HepG2 (cell line): Measurements from ENCODE around the gene GRIK4. TPM values are rescaled to one million over a fixed set of nuclear protein-coding genes. Genes with fewer than 3 reads are reported as not detected.

Experiments used
- CBX5 ChIP-seq: sonication (generic); formaldehyde crosslinking; IDR thresholded peaks from 2 replicates; pipeline ENCODE4 v1.4.0; 2020; ENCODE audit warnings: missing genetic modification reagents, borderline replicate concordance
- GABPB1 ChIP-seq: IDR thresholded peaks from 2 replicates; pipeline ENCODE4 v1.6.1; 2016; ENCODE audit warnings: mild to moderate bottlenecking, missing genetic modification reagents, moderate library complexity, missing compliant biosample characterization
- GLI4 ChIP-seq: sonication (generic); formaldehyde crosslinking; IDR thresholded peaks from 2 replicates; pipeline ENCODE4 v1.5.1; 2020; ENCODE audit warnings: missing genetic modification reagents, mild to moderate bottlenecking, moderate library complexity, borderline replicate concordance
- KAT7 ChIP-seq: IDR thresholded peaks from 2 replicates; pipeline ENCODE4 v1.6.1; 2018; ENCODE audit warnings: borderline replicate concordance, missing compliant biosample characterization
- NFRKB ChIP-seq: fragments of 450-650 bp; IDR thresholded peaks from 2 replicates; pipeline ENCODE4 v1.6.1; 2017
- NR1H2 ChIP-seq: sonication (generic); formaldehyde crosslinking; IDR thresholded peaks from 2 replicates; pipeline ENCODE4 v1.8.1; 2022; ENCODE audit warnings: low read depth, missing genetic modification reagents, borderline replicate concordance
- SRY ChIP-seq: sonication (generic); formaldehyde crosslinking; IDR thresholded peaks from 2 replicates; pipeline ENCODE4 v1.8.0; 2022; ENCODE audit warnings: mild to moderate bottlenecking, missing genetic modification reagents
- XRCC5 ChIP-seq: fragments of 200-400 bp; formaldehyde crosslinking; optimal IDR thresholded peaks from 2 replicates; pipeline ENCODE3; 2017; ENCODE audit warnings: mild to moderate bottlenecking, low read length
- ZFP36L2 ChIP-seq: sonication (generic); formaldehyde crosslinking; IDR thresholded peaks from 2 replicates; pipeline ENCODE4 v1.4.0; 2020; ENCODE audit warnings: missing genetic modification reagents
- ZNF12 ChIP-seq: sonication (generic); formaldehyde crosslinking; IDR thresholded peaks from 2 replicates; pipeline ENCODE4 v1.5.0; 2020; ENCODE audit warnings: missing genetic modification reagents
- ZNF207 ChIP-seq: fragments of 450-650 bp; IDR thresholded peaks from 2 replicates; pipeline ENCODE4 v1.6.1; 2016; ENCODE audit warnings: antibody characterized with exemption, borderline replicate concordance
- ZNF34 ChIP-seq: sonication (generic); formaldehyde crosslinking; IDR thresholded peaks from 2 replicates; pipeline ENCODE4 v1.4.0; 2020; ENCODE audit warnings: mild to moderate bottlenecking, missing genetic modification reagents, borderline replicate concordance
- ZNF432 ChIP-seq: sonication (generic); formaldehyde crosslinking; IDR thresholded peaks from 2 replicates; pipeline ENCODE4 v1.5.0; 2020; ENCODE audit warnings: missing genetic modification reagents, mild to moderate bottlenecking, borderline replicate concordance
- ZNF468 ChIP-seq: sonication (generic); formaldehyde crosslinking; IDR thresholded peaks from 2 replicates; pipeline ENCODE4 v1.8.0; 2022; ENCODE audit warnings: mild to moderate bottlenecking, moderate library complexity, missing genetic modification reagents
- ZNF609 ChIP-seq: sonication (generic); formaldehyde crosslinking; IDR thresholded peaks from 2 replicates; pipeline ENCODE4 v1.4.0; 2020; ENCODE audit warnings: mild to moderate bottlenecking, missing genetic modification reagents, borderline replicate concordance
- ZNF644 ChIP-seq: IDR thresholded peaks from 2 replicates; pipeline ENCODE4 v1.6.1; 2016; ENCODE audit warnings: low read depth
- ZNF691 ChIP-seq: sonication (generic); formaldehyde crosslinking; IDR thresholded peaks from 2 replicates; pipeline ENCODE4 v1.4.0; 2020; ENCODE audit warnings: missing genetic modification reagents, low read depth, mild to moderate bottlenecking, borderline replicate concordance
- ZNF781 ChIP-seq: sonication (generic); formaldehyde crosslinking; IDR thresholded peaks from 2 replicates; pipeline ENCODE4 v1.5.1; 2020; ENCODE audit warnings: borderline replicate concordance, mild to moderate bottlenecking, missing genetic modification reagents; ENCODE audit errors: not compliant biosample characterization
- polyA plus RNA-seq, 8 experiments: library from polyadenylated mRNA; depleted of rRNA in 3 of 8; stranded (reverse) in 7 of 8; unstranded in 1 of 8; fragments of >200 nt; fragmentation: Illumina TruSeq in 4 of 8; extraction: Trizol in 4 of 8; gene quantifications; 2 replicates each; pipeline versions ENCODE4 v1.2.1 to v1.2.3, GENCODE V29; 2011 to 2016; ENCODE audit warnings: low read depth in 4 of 8, missing spikeins in 1 of 8, mixed read lengths in 1 of 8; ENCODE audit not compliant: insufficient read depth in 1 of 8
- total RNA-seq, 5 experiments: library from RNA; depleted of rRNA; stranded (reverse); fragments of >200 nt; fragmentation: Illumina TruSeq; extraction: Trizol; gene quantifications; 2 replicates each; pipeline ENCODE4 v1.2.3, GENCODE V29; 2016; ENCODE audit warnings: low read depth in 1 of 5
- TF ChIP-seq, protein P1 (sequence below): sonication (generic); formaldehyde crosslinking; IDR thresholded peaks from 2 replicates; pipeline ENCODE4 v1.5.0; 2020; ENCODE audit warnings: mild to moderate bottlenecking, missing genetic modification reagents
- TF ChIP-seq, protein P2 (sequence below): sonication (generic); formaldehyde crosslinking; IDR thresholded peaks from 2 replicates; pipeline ENCODE4 v1.5.0; 2020; ENCODE audit warnings: missing genetic modification reagents

The GRIK4 gene
- total and polyA plus RNA-seq, 2 of the 13 experiments (the other 11 are each of a cell fraction or from before 2014, with no cell fraction given) = 0.04 to 0.07 TPM

GRCh38 chr11:120547811-120548681 lies 36.5 kb downstream of the GRIK4 start (continued):
- TF ChIP-seq CBX5 (CRISPR knock-in tag) (peak; percentile 76; the same call in 1 of the 2 replicates), XRCC5 (peak; percentile 46), GABPB1 (CRISPR knock-in tag) (peak; percentile 57), NR1H2 (CRISPR knock-in tag) (no peak), ZNF207 (no peak), ZFP36L2 (peak; percentile 36; the same call in 1 of the 2 replicates), ZNF468 (CRISPR knock-in tag) (no peak), GLI4 (CRISPR knock-in tag) (no peak), NFRKB (no peak), ZNF609 (CRISPR knock-in tag) (no peak), ZNF781 (CRISPR knock-in tag) (no peak), ZNF432 (no peak), ZNF12 (peak; percentile 87), ZNF644 (peak; percentile 75; the same call in 1 of the 2 replicates), KAT7 (CRISPR knock-in tag) (no peak), ZNF34 (CRISPR knock-in tag) (no peak), SRY (CRISPR knock-in tag) (0 out of 2 replicates have a peak, but pooled peaks have one; percentile 68), ZNF691 (CRISPR knock-in tag) (0 out of 2 replicates have a peak, but pooled peaks have one; percentile 44)
- TF ChIP-seq, protein P1, sequence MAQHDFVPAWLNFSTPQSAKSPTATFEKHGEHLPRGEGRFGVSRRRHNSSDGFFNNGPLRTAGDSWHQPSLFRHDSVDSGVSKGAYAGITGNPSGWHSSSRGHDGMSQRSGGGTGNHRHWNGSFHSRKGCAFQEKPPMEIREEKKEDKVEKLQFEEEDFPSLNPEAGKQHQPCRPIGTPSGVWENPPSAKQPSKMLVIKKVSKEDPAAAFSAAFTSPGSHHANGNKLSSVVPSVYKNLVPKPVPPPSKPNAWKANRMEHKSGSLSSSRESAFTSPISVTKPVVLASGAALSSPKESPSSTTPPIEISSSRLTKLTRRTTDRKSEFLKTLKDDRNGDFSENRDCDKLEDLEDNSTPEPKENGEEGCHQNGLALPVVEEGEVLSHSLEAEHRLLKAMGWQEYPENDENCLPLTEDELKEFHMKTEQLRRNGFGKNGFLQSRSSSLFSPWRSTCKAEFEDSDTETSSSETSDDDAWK = no peak
- TF ChIP-seq, protein P2, sequence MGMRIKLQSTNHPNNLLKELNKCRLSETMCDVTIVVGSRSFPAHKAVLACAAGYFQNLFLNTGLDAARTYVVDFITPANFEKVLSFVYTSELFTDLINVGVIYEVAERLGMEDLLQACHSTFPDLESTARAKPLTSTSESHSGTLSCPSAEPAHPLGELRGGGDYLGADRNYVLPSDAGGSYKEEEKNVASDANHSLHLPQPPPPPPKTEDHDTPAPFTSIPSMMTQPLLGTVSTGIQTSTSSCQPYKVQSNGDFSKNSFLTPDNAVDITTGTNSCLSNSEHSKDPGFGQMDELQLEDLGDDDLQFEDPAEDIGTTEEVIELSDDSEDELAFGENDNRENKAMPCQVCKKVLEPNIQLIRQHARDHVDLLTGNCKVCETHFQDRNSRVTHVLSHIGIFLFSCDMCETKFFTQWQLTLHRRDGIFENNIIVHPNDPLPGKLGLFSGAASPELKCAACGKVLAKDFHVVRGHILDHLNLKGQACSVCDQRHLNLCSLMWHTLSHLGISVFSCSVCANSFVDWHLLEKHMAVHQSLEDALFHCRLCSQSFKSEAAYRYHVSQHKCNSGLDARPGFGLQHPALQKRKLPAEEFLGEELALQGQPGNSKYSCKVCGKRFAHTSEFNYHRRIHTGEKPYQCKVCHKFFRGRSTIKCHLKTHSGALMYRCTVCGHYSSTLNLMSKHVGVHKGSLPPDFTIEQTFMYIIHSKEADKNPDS (CRISPR knock-in tag) = no peak
